ENCODE measurements around the gene ARPC5. TPM values are rescaled to one million over a fixed set of nuclear protein-coding genes. Genes with fewer than 3 reads are reported as not detected.
"Not testable (repeated sequence)": the region's sequence is repeated elsewhere in the genome, so short reads cannot be mapped to it uniquely, and the experiment has no call there.

ARPC5 gene
- total RNA-seq, 1 donor from 2014 or later: 144 TPM

GRCh38 chr1:183646776-183647175 is 11.2 kb upstream of the ARPC5 start:
- DNase-seq (ENCODE audit: low read depth in 2 of 2): no peak

DNA sequence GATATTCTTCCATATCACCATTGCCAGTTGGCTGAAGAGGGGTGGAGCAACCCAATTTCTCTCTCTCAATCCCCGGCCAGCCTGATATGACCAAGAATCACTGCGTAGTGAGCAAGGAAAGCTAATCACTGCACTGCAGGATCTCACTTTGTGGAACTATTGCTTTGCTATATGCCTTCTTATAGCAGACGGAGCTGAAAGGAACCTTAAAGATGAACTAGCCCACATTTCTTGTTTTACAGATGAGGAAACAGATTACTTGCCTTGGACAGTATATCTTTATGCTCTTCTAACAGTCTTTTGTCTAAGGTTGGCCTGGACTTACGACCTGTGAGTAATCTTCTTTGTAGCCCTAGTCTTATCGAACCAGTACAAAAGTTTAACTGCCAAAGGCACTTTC is 9.9 kb upstream of the ARPC5 start:
- DNase-seq (ENCODE audit: low read depth in 2 of 2): no peak

DNA sequence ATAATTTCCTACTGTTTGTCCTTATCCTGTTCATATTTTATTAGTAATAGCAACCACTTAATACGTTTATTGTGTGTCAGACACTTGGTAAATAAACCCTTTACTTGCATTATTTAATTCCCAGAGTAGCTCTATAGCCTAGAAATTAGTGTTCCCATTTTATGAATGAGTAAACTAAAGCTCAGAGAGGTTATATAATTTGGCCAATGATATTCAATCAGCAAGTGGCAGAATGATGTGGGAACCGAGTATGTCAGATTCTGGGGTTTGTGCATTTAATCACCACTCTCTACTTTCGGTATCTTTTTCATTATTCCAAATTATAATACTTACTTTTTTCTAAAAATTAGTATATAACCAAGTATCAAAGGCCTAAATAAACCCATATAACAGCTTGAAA is 6.6 kb upstream of the ARPC5 start:
- DNase-seq (ENCODE audit: low read depth in 2 of 2): no peak

- no peak for DNase-seq (ENCODE audit: low read depth in 2 of 2)
Measured at GRCh38 chr1:183640193-183640592, 4.6 kb upstream of the ARPC5 start.

DNA sequence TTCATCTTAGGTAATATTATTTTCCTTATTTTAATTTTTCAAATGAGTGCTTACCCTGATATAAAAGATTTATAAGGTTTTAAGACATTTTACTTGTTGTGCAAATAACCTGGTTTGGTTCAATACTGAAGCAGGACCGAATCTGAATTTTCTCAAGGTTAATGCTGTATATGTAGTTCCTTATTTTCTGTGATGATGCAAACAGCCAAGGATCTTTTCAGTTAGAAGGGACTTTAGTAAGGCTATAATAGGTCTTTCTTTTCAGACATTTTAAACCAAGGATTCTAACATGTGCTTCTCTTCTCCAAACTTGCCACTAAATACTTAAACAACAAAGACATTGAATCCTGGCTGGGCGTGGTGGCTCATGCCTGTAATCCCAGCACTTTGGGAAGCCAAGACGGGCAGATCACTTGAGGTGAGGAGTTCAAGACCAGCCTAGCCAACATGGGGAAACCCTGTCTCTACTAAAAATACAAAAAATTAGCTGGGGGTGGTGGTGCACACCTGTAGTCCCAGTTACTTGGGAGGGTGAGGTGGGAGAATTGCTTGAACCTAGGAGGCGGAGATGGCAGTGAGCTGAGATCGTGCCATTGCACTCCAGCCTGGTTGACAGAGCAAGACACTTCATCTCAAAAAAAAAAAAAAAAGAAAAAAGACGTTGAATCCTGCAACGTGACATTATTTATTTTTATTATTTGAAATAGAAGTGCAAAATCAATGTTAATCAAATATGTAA is 3.2 kb upstream of the ARPC5 start:
- no peak for DNase-seq (ENCODE audit: low read depth in 2 of 2)

GRCh38 chr1:183636783-183637182 is 1.2 kb upstream of the ARPC5 start:
- no peak for DNase-seq (ENCODE audit: low read depth in 2 of 2)

- DNase-seq (ENCODE audit: low read depth in 2 of 2): no peak
Measured at GRCh38 chr1:183636334-183636682, 725 bp upstream of the ARPC5 start.

- peak in 1 of 2 donors; percentile 29 for DNase-seq (ENCODE audit: low read depth in 2 of 2)
Measured at GRCh38 chr1:183635099-183635605, 431 bp downstream of the ARPC5 start.

GRCh38 chr1:183634429-183635065 is 1.0 kb downstream of the ARPC5 start:
- no peak for DNase-seq (ENCODE audit: low read depth in 2 of 2)

- DNase-seq (ENCODE audit: low read depth in 2 of 2): peak; percentile 85 to 86
Measured at GRCh38 chr1:183633676-183634343, 1.8 kb downstream of the ARPC5 start.

DNA sequence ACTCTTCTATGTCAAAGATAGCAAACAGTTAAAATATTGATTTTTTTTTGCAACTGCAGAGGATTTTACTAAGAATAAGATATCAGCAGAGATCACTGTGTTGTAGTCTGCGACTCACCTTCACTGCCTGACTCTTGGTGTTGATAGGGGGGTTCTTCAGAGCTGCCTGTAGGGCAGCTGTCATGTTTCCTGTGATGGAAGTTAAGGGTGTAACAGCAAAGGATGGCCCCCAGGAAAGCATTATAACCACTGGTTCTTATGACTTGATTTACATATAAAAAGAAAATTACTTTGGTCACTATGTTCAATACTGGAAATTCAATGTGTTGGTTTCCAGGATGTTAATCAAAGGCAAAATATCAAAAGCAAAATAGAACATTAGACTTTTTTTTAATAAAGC is 2.6 kb downstream of the ARPC5 start:
- DNase-seq (ENCODE audit: low read depth in 2 of 2): no peak

DNA sequence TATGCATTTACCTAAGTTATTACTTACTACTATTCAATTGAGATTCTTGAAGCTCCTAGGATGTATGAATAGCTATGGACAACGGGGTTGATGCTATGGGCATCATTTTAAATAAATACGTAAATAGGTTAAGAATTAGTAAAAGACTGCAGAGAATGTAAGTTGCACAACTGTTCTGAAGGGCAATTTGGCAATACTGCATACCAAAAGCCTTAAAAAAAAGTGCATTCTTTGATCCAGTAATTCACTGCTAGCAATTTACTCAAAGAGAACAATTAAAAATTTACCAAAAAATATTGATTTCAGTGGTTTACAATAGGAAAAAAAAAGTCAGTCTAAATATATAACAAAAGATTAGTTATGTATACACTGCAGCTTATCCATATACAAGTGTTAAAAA is 3.5 kb downstream of the ARPC5 start:
- no peak for DNase-seq (ENCODE audit: low read depth in 2 of 2)

- no peak for DNase-seq (ENCODE audit: low read depth in 2 of 2)
Measured at GRCh38 chr1:183630748-183631147, 4.8 kb downstream of the ARPC5 start.

DNA sequence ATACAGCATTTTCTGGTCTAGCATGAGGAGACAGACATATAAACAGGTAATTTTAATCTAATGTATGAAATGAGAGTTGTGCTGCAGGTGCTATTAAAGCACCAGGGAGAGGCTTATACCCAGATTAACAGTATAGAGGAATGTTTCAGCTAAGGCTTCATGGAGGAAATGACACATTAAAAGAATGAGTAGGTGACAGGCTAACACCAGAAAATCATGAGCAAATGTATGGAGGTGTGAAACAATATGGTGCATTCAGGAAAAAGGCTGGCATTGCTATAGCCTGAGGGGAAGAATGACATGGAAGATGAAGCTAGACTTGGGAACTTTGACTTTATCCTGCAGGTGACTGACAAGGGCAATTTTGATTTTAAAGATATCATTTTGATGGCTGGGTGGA is 7.0 kb downstream of the ARPC5 start:
- DNase-seq (ENCODE audit: low read depth in 2 of 2): no peak

- peak in 1 of 2 donors; percentile 32 for DNase-seq (ENCODE audit: low read depth in 2 of 2)
Measured at GRCh38 chr1:183626236-183626635, 9.3 kb downstream of the ARPC5 start.

- DNase-seq (ENCODE audit: low read depth in 2 of 2): peak; percentile 72 to 80
Measured at GRCh38 chr1:183622884-183623785, 12.4 kb downstream of the ARPC5 start.

DNA sequence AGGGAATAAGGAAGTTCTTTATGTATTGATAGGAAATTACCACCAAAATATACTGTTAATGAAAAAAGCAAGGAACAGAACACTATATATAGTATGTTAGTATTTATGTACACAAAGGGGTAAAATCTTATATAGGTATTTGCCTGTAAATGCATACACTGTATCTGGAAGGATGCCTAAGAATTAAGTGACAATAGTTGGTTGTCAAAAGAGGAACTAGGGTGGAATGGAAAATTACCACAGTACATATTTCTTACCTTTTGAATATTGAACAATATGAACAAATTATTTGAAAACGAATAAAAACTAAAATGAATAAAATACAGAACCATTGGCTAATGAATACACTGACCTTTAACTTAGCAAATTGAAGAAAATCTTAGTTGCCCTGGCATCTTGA is 13.6 kb downstream of the ARPC5 start:
- DNase-seq (ENCODE audit: low read depth in 2 of 2): no peak

DNA sequence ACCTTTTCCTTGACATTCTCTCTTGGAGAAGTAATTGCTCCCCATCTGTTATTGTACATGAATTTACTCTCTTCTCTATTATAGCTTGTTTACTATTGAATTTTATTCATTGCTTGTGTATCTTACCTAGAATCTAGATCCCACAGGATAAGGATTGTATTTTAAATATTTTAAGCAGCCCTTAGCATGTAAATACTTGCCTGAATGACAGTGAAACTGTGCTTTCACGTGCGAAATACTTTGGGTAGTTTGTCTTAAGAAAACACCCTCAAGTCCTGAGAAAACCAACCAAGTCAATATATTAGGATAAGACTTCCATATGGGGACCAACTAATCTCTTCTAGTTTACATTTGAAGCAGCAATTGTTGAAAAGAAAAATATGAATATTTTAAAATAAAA is 15.3 kb downstream of the ARPC5 start:
- no peak for DNase-seq (ENCODE audit: low read depth in 2 of 2)

- DNase-seq (ENCODE audit: low read depth in 2 of 2): no peak
Measured at GRCh38 chr1:183619781-183620180, 15.8 kb downstream of the ARPC5 start.

DNA sequence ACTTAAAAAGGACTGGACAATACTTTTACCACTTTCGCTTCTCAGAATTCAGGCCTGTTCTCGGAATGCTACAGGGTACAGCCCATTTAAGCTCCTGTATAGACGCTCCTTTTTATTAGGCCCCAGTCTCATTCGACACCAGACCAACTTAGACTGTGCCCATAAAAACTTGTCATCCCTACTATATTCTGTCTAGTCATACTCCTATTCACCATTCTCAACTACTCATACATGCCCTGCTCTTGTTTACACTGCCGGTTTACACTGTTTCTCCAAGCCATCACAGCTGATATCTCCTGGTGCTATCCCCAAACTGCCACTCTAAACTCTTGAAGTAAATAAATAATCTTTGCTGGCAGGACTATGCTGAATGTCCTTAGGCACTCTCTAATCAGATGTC is 17.4 kb downstream of the ARPC5 start:
- not testable (repeated sequence) for DNase-seq (ENCODE audit: low read depth in 2 of 2)

DNA sequence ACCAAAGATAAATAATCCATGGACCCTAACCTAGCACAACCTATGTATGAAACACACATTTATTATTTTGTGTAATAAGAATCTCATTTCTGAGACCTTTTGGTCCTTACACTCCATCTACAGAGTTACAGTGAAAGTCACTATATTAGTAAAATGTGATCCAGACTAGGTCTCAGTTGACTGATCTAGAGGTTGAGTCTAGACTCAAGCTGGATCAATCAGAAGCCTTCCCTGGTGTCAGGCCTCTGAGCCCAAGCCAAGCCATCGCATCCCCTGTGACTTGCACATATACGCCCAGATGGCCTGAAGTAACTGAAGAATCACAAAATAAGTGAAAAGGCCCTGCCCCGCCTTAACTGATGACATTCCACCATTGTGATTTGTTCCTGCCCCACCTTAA is 22.6 kb downstream of the ARPC5 start:
- DNase-seq (ENCODE audit: low read depth in 2 of 2): not testable (repeated sequence)

DNA sequence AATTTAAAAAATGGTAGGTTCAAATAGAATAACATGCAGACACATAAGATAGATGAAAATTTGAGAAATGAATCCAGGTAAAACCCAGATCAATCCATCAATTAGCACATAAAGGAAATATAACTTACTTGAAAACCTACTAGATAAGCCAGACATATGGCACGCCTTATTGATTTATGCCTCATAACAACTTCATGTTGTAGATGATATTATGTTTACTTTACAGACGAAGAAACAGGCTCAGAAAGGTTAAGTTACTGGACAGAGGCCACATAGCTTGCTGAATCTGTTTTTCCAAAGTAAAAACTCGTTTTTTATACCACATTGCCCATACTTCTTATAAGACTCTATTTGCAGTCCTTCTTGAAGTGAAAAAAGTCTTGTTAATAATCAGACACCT is 23.2 kb downstream of the ARPC5 start:
- DNase-seq (ENCODE audit: low read depth in 2 of 2): no peak

All from lung microvascular endothelial cell (primary cell).